ENCODE results near the gene RBFOX1.

RBFOX1 gene

DNA sequence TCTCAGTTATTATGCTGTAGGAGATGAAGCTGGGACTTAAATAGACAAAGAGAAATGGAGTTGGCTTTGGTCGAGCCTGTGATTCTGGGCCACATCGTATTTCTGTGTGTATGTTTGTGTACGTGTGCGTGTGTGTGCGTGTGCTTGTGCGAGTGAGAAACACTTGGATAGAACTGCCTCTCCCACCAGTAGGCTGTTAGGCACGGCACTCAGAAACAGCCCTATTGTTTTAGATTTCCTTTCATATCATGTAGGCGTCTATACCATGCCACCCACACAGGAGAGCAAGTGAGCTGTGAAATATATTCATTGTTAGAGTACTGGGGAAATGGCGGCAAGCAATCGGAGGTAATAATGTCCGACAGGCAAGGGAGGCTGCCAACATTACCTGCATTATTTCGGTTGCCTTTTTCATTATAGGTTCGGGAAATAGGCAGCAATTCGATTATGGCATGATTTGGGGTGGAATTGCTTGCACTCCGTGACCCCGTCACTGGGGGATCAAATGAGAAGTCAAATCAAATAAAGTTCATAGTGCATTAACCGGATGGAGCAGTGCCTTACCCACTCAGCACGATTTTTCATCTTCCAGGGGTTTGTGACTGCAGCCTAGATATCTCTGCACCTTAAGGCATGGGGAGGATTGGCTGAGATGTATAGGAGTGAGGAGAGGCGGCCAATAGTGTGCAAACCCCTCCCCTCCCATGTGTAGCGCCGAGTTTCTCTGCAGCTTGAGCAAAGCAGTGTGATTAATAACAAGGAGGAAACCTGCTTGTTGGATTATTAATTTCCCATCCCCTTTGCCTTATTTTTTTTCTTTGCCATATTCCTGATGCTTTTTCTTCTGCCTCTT lies 89.6 kb downstream of the RBFOX1 start:
- DNase-seq: no peak

DNA sequence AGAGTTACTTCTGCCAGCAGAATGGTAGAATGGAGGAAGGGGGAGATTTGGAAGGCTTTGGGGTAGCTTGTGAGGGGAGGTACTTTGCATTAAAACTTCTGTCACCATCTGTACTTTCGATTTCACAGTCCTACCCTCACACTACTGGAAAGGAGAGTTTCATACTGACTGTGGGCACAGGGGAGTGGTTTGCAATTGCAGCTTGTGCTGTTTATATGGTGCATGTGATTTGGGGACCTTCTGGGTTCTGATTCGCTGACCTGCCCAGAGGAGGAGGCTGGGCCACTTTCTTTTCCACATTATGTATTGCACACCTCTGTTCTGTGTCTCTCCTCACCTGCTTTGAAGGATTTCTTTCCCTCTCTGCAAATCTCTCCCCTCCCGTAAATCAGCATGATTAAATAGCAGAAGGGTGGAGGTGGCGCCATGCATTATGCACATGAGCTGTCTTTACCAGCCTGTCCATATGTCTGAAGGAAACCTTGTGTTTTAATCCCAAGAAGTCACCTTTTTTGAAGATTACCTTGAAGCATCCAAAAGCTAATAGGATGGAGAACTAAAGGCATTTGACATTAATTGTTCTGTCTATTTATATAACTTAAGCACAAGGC lies 90.9 kb downstream of the RBFOX1 start:
- DNase-seq: no peak

DNA sequence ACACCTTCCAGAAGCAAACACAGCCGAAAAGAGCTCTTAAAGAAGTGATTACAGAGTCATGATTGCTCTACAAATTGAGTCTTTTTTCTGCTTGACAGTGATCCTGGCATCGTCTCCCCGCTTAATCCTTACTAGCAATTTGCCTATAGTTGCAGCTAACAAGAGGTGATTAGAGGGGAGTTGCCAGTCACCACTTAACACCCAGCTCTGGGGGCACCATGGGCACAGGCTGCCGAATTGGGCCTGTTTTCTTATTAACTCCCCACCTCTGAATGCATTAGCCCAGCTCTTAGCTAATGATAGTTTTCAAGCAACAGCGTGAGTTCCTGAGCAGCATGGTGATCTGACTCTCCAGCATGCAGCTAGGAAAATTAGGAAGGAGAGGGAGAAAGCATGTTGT lies 93.5 kb downstream of the RBFOX1 start:
- no peak for DNase-seq

DNA sequence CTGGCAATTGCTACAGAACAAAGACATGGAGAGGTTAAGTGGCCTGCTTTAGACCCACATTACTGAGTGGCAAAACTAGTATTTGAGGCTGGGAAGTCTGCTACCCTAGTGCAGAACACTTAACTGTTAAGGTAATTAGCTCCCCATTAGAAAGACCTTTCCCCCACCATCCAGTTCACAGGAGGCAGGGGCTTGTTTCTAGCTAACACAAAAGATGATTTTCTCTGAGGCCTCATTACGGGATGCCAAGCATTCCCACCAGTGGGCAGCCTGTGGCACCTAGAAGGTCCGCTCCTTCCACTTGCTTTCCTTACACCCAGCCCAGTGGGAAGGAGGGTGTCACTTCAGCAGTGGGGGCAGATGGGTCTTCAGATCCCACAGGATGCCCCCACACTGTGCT lies 99.1 kb downstream of the RBFOX1 start:
- DNase-seq: no peak

DNA sequence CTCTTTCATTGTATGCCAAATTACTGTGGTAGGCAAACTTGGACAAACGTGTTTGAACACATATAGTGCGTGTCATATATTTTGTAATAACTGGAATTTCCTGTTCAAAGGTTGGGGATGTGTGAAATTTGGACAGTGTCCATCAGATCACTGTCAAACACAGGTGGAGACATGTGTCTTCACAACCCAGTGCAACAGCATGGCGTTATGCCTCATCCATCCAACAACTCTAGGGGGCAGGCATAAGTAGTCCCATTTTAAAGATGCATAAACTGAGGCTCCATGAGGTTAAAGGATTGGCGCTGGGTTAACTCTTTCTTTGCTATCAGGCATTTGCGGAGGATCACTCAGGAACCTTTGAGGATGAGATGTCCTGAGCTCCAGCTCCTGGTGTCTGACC lies 103.7 kb downstream of the RBFOX1 start:
- DNase-seq: no peak

DNA sequence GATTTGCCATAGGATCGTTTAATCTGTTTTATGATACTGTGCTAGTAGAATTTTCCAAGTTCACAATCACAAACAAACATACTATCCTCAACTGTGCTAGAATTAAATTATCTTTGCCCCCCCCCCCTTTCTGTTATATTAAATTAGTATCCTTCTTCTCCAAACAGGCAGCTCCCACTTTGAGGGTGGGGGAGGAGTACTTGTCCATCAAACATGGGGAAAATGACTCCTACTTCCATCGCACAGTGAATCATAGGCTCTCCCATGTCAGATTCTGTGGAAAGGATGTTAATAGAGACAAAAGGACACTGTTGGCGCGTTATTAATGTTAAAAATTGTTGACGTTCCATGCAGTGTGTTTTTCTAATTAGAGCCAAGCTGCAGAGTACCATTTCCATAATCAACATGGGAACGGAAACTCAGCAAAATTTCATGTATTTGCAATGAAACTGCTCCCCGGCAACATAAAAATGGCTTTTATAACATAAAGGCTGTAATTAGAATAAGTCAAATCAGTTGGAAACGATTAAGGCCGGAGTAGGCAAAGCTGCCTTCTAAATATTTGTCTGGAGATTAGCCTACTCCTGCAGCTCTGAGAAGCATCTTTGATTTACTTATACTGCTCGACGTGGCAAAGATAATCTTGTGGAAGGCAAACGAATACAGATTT lies 104.6 kb downstream of the RBFOX1 start:
- no peak for DNase-seq

DNA sequence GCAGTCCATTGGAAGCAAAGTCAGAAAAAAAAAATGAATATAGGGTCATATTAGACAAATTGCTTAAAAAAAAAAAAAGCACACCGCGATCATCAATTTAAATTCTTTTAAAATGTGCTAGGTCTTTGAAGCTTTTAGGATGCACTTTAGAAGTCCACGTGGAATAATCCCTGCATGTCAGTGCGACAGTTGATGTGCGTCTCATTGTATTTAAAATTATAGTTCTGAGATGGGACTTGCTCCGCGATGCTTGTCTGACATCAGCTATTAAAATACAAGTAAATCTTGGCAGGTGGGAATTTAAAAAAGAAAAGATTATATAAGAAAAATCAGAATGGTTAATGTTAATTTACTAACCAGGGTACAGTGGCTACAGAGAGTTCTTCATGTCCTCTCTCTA lies 105.2 kb downstream of the RBFOX1 start:
- DNase-seq: no peak

DNA sequence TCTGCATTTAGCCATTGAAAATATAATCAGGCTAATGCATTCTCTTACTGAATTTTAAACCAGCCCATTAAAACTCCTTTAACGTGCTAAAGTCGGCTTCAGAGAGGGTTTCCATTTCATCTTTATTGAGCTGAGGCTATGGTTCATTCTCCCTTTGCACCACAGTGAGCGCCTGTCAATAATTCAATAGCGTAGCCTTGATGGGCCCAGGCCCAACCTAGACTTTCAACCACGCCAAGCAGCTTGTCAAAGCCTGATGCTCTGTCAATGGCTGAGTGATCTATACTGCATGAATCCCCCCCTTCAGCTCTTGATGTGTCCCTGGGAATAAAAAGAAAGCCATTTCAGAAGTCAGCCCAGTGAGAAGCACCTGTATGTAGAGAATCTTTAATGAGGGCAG lies 106.0 kb downstream of the RBFOX1 start:
- DNase-seq: no peak

DNA sequence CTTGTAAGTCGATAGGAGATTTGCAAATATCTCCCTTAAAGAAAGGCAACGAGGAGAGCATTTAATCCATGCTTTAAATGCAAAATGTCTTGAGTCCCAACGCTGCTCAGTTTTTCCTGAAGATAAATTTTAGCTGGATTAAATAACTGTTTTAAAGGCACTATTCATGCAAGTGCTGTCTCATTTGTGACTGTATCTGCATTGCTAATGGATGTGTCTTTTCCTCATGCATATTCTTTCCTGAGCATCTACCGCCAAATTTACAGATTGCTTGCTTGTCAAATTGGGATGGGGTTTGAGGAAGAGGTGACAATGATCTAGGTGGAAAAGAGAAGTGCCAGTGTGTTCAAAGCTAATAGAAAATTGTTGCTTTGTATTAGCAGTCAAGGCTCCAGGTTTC lies 106.9 kb downstream of the RBFOX1 start:
- DNase-seq: no peak

DNA sequence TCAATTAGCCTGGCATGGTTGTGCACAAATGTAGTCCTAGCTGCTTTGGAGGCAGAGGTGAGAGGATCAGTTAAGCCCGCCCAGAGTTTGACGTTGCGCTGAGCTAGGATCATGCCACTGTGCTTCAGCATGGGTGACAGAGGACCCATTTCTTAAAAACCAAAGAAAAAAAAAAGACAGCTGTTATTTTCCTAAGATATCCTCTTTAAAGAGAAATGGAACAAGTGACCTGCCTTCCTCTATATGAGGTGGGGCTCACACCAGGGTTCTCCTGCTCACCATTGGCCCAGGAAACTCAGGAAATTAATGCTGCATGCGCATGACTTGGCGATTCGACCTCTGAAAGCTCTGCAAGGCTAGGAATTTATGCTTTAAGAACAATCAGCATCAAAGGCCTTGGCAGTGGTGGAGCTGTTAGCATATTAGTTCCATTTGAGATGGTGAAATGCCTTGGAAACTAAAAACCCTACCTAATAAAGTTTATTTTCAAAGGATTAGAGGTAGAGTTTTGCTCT lies 108.3 kb downstream of the RBFOX1 start:
- DNase-seq: no peak

DNA sequence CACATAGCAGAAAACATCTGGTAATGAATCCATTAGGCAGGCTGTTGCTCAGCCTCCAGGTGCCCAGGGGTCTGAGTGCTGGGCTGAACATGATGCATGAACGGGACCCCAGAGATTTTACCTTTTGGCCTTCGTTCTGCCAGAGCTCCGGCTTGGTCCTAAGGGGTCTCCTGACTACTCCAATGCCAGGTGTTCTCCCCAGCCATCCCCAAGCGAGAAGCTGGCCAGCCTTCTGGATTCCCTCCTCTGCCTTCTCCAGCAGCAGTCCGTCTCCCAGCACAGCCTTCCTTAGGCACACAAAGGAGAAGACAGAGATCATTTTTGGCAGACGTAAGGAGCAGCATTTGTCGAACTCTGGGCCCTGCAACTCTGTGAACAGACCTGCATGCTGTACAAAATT lies 109.4 kb downstream of the RBFOX1 start:
- DNase-seq: no peak

DNA sequence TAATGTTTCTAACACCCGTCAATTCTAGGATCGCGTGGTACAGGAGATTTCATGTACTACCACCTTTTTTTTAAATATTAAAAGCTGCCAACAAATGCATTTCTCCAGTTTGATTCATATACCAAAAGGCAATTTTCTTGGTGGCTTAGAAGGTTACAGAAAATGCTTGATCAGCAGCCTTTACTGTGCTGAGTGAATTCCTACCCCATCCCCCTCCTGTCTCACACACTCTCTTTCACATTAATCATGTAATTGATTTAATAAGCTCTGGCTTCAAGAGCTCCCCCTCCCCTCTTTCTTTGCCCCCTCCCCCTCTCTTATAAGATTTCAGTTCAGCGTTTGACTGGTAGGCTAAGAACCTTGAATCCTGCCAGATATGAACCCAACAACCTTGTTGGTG lies 110.5 kb downstream of the RBFOX1 start:
- DNase-seq: no peak

DNA sequence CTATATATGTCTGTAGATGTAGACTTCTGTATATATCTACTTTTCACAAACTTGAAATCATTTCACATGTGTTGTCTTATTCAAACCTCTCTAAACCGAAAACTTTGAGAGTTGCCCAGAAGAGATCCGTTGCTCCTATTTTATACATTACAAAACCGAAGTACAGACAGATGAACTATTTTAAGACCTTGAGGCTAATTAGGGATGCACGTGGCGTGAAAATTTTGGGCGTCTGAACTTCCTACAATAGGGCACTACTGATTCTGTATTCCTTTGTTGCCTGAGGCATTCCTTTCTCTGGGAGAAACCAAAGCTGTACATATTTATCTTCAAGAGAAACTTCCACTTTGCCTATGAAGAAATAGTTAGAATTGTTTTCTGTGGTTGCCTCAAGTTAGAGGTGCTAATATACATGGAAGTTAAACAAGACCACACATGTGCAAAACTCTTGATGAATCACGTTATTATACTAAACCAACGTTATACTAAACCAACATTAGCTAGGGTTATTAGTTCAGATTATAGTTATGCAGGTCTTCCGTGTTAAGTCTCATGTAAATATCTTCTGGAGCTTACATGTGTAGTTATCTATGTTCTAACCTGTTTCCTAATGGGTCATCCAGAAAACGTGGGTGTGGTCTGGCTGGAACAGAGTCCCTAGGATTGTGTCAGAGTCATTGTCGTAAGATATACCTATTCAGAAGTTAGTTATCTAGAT lies 111.2 kb downstream of the RBFOX1 start:
- no peak for DNase-seq

DNA sequence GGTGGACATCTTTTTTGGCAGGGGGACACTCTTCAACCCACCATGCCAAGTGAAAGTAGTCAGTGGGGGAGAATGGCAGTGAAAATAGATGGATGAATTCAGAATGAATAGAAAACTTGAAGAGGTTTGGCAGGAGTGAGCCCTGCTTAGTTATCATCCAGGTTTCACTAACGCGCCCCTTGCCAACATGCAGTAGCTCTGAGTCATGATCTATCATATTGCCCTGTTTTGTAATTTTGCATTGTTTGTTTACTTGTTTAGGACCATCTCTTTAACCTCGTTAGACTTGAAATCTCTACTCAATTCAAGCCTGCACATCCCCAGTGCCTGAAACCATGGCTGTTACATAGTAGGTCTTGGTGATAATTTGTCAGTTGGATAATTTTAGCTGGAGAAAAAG lies 116.7 kb downstream of the RBFOX1 start:
- DNase-seq: no peak

DNA sequence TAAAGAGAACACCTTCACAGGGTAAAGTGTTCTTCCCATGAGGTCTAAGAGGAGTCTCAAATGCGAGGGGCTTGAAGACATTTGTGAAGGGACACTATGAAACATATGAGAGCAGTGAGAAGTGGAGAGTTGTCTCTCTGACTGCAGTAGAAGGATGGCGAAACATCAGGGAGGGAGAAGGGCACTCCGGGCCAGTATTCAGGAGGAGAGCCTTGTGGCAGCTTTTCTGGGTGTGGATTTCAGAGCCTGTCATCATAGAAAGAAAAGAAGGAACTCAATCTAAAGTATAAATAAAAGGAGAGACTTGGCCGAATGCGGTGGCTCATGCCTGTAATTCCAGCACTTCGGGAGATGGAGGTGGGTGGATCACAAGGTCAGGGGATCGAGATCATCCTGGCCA lies 117.2 kb downstream of the RBFOX1 start:
- no peak for DNase-seq

DNA sequence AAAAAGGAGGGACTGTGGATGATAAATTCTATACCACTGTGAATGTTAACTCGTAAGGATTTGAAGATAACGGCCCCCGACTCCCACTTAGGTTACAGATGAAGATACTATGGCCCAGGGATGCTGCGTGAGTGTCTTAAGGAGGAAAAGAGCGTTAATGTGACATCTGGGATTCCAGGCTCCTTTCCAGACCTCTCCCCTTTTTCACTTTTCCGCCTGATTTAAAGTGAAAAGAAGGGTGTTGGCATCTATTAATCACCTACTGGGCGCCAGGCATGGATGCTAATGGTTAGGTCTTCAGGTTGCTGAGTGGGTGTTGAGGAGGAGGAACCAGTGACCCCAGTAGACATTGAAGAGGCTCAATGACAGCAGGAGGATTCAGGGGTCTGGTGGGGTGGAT lies 117.8 kb downstream of the RBFOX1 start:
- DNase-seq: no peak

DNA sequence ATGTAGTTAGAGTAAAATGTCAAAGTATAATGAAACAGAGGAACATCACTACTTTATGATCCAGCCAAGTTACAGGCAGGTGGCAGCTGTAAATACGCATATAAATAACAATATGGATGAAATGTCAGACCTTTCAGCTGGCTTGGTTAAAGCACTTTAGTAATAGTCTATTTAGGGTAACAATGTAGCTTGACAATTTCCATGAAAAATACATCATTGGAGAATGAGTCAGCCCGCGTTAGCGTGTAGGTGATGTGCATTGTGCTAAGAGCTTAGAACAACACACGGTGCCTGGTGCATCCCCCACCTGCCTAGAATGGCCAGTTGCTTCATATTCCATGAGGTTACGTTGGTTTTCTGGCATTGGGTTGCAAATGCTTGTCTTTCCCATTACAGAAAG lies 119.4 kb downstream of the RBFOX1 start:
- DNase-seq: no peak

DNA sequence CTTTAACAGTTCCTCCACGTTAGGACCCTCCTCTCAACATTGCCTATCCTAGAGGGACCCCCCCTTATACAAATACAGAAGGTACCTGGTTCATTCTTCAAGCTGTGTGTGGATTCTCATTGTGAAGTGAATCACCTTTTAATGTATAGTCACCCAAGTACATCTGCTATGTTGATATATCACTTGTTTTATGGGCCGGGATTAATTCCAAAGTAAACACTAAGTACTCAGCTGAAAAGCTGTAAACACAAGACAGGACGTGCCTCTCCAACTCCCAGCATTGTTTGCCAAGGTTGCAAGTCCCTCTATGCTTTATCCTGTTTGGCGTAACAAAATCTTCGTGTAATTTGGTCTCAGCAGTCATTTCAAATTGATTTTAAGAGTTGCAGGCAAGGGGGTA lies 123.6 kb downstream of the RBFOX1 start:
- DNase-seq: no peak

DNA sequence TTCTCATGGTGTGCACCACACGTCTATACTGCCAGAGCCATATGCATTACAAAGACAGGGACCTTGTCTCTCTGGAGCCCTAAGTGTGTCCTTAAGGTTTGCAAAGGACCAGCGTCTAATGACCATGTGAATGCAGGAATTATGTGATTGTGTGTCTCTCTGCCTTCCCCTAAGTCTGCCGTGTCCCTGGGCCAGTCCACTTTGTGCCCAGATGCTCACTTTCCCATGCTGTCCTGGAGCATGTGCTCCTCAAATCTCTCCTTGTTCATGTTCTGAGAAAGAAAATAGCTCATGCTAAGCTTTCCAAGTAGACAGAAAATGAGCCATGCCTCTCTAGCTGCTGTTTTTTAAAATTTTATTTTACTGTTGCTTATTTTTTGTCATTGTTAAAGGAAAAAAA lies 125.5 kb downstream of the RBFOX1 start:
- no peak for DNase-seq

DNA sequence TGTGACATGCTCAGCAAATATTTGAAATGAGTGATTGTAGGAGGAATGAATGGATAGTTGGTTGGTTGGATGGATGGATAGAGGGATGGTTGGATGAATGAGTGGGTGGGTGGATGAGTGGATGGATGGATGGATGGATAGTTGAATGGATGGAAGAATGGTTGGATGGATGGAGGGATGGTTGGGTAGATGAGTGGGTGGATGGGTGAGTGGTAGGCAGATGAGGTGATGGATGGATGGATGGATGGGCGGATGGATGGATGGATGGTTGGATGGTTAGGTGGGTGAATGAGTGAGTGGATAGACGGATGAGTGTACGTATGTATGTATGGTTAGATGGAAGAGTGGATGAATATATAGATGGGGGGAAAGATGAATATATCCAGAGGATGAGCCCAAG lies 137.7 kb downstream of the RBFOX1 start:
- DNase-seq: no peak

DNA sequence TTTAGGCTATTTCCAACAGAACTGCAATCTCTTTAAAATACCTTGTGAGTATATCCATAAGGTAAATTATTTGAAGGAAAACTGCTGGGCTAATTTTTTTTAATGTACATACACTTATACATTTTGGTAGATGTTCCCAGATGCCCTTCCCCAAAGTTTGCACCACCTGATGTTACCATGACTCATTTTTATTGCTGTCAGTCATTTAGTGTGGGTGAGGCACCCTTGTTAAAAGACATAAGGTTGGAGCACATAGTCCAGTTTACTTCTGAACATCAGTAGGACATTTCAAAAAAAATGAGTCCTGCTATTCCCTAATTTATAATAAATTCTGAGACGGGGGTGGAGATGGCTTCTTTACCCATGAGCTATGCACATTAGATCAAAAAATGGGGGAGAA lies 138.6 kb downstream of the RBFOX1 start:
- no peak for DNase-seq

DNA sequence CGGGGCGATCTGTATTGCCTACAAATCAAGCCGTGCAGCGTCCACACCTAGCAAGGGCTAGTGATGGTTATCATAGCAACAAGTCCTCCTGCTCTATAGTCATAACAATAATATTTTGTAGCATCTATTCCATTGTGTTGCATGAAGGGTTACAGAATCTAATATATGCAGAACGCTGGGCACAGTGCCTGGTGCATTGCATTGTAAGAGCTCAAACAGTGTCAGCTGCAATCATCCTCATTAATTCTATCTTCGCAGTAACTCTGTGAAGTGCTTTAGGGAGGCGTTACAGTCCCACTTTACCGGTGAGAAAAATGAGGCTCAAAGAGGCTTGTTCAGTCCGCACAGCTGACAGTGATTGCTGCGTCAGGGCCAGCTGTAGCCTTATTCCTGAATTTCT lies 149.4 kb downstream of the RBFOX1 start:
- no peak for DNase-seq

DNA sequence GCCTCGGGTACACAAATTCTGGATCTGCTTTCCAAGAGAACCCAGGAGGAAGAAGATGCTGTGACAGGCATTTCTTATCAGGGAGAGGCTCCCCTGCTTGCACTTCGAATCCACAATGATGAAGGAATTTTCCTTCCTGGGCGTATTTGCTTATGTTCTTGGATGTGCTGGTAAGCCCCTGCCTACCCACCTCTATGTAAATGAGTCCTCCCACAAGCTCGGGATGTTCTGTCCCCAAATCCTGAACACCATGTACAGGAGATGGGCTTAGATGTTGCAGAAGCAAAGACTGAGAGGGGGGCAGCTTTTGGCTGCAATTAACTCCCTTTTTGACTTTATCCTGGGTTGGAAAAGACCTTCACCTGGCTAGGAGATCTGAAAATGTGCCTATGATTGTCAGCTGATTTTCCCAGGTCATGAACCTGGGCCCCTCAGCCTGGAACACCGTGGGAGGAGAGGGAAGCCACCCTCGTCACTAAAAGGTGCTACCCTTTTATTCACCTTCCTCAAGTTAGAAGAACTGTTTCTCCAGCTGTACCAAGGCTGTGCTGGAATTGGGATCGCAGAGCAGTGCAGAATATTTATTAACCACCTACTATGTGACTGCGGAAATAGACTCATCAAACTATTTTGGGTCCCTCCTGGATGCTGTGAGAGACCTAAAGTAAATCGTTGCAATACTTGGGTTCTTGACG lies 150.1 kb downstream of the RBFOX1 start:
- no peak for DNase-seq

Data from hematopoietic multipotent progenitor cell treated with erythropoietin and hydrocortisone succinate and interleukin-3 and kit ligand, for 4 days (in vitro differentiated cells).